Stimulated activated CD8-positive, alpha-beta memory T cell treated with anti-CD3 and anti-CD28 coated beads, Interleukin-7, amount 100 ng/mL, for 4 hours (primary cell): ENCODE data around the gene MCM9.

ENCODE experiments used
- DNase-seq, 2 donors: peaks; one replicate each; pipeline ENCODE4 v3.0.0-alpha.2; 2020; ENCODE audit warnings: low read depth in 2 of 2

MCM9 gene

DNA sequence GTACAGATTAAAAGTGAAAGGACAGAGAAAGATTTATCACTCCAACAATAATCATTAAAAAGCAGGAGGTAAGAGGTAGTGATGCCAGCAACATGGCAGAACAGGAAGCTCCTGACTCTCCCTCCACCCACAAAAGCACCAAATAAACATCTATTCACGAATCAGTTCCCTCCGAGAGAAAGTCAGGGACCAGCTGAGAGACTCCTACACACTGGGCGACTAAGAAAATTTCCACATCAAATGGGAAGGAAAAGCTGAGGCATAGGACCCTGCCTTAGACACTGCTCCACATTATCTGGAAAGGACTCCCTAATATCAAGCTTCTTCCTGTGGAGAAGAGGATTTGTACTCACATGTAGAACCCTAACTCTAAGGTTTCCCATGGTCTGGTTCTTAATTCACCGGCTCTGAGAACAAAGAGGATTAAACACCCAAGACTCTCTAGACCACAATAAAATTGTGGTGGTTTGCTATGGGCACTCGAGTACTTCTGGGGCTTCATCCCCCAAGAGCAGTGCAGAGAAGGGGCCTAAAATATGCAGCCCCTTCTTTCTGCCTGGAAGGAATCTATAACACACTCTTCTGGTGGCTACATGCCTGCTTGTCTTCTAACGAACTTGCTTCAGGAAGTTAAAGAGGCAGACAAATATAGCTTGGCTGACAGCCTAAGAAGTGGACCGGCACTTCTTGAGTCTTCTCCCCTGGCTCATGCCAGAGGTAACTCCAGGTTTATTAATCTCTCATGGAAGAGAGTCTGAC is 70.4 kb downstream of the MCM9 start:
- DNase-seq = no peak

DNA sequence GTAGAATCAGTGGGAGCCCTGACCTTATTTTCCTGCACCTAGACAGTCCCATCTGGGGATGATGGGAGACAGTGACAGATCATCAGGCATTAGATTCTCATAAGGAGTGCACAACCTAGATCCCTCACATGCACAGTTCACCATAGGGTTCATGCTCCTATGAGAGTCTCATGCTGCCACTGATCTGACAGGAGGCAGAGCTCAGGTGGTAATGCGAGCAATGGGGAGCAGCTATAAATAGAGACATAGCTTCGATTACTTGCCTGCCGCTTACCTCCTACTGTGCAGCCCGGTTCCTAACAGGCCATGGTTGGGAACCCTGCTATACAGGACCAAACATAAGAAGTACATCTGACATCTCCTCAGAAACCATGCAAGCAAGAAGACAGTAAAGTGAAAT is 72.5 kb downstream of the MCM9 start:
- no peak for DNase-seq

DNA sequence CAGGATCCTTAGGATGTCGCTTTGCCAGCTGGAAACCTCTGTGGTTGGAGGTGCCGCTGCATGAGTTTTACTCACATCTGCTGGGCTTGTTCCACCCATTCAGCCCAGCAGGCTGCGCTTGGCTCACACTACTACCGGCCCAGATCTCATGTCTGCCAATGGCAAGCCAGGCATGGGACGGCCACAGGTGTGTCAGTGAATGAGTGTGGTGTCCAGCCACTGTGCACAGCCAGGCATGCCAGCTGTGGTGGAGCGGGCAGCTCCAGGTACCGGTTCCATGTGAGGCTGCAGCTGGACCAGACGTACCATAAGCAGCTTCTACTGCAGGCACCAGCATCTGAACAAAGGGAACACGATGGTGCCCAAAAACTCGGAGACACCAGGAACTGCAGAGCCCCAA is 74.1 kb downstream of the MCM9 start:
- no peak for DNase-seq

- DNase-seq = no peak
Measured at GRCh38 chr6:118860363-118860762, 74.6 kb downstream of the MCM9 start.

DNA sequence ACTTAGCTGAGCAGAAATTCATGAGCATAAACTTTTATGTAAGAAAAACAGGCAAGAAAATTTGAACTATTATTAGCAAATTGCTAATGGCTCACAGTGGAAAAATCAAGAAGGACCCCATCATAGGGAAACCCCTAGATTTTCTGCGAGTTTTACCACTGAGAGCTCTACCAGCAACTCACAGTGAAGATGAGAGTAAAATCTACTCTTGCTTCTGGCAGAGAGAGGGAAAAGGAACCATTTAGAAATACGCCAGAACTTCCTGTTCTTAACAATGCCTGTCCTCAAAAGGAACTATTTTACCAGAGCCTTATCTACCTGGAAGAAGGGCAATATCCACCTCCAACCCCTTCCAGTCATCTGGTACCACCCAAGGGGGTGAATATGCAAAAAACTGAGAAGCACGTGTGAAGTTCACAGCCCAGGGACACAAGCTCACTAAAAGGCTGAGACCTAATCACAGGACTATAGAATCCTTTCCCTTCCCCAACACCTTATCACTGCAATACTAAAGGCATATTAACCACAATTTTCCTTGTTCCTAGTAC is 75.4 kb downstream of the MCM9 start:
- DNase-seq = no peak

- no peak for DNase-seq
Measured at GRCh38 chr6:118856301-118856700, 78.7 kb downstream of the MCM9 start.

GRCh38 chr6:118853408-118853807 is 81.6 kb downstream of the MCM9 start:
- DNase-seq = no peak

GRCh38 chr6:118844915-118845314 is 90.0 kb downstream of the MCM9 start:
- no peak for DNase-seq

DNA sequence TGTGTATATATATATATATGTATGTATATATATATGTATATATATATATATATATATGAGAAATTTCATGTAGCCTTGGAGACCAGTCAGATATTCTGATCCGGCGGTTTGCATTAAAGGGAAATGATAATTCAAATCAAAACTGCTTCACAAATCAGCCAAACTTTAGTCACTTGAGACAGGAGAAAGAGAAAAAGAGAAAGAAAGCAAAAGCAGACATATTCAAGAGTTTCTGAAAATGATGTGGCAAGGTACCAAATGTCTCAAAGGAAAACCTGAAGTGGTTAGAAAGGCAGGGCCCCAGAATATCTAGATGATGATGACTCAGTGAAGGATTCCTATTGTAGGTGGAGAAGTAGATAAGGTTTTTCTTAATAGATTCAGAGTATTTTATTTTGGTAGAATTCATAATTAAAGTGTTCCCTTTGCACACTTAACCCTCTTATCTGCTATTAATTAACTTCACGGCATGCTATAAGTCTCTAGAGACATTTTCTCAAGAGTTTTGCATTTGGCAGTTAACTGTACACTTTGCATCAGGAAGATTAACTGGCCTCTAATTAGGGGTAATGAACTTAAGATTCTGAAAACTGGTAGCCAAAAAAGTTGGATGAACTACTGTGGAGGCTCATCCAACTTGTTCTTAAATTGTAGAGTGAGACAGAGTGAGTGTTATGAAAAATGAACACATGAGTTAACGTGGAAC is 91.1 kb downstream of the MCM9 start:
- no peak for DNase-seq

DNA sequence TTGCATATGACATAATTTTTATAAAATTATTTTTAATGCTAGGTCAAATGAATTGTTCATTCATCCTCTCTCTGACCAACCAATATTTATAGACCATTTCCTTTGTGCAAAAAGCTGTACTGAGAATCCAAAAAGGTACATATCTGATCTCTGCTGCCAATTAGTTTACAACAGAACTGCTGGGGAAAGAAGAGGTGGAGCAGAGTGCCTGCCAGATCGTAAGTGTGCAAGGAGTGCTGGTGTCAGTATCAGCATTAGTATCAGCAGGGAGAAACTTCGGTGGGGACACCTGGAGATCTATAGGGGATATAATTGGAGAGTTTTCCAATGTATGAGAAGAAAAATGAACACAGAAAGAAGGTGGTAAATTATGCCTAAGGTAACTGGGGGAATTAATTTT is 104.3 kb downstream of the MCM9 start:
- DNase-seq = no peak

DNA sequence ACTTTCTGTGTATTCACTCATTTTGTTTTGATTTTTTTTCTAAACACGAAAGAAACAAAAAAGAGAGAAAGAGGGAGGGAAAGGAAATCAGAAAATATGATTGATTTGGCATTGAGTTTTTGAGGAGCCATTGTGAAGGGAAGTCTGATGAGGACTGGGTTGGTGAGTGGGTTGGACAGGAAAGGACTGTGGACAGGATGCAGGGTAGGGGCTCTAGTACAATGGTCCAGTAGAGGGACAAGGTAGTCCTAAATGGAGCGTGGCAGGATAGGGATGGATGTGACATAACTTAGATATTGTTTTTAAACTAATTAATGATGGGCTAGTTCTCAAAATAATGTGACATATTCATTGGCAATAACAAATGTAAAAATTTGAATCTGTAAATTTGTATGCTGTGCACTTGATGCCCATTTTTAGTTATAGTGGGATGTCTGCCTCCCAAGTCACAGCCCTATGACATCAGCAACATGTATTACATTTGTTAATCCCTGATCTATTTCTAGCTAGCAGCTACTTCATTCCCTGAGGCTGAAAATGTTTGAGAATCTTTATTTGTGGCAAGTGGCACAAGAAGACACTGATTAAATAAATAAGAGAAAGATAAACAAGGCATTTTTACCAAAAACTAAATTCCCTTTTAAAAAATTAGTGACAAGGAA is 105.0 kb downstream of the MCM9 start:
- DNase-seq = no peak

- DNase-seq = no peak
Measured at GRCh38 chr6:118826096-118826495, 108.9 kb downstream of the MCM9 start.

- no peak for DNase-seq
Measured at GRCh38 chr6:118825661-118826060, 109.3 kb downstream of the MCM9 start.

DNA sequence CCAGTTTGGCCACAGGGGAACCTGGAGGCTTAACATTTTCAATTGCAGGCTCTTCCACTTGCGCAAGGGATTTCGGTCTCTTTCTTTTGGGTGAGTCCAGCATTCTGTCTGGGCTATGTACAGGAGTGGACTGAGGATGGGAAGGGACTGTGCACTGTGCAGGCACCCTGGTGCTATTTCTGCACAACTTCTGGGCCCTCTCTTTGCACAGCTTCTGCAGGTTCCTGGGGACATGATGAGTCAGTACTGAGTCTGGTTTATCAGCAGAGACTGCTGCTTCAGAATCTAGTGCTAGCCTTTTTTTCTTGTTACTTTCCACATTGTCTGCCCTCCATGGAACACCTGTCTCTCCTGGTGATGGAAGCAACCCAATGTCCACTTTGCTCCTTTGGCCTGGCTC is 119.5 kb downstream of the MCM9 start:
- DNase-seq = no peak

DNA sequence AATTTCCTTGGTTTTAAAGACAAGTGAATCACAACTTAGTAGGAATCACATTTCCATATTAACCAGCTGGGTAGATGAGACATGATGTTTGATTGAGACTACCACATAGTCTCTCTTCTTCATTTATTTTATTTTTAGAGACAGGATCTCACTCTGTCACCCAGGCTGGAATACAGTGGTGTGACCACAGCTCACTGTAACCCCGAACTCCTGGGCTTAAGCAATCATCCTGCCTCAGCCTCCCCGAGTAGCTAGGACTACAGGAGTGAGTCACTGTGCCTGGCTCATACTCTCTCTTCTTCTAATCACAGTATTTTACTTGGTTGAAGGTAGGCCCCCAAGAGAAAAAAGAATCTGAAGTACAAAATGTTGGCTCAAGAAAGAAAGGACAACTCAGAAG is 121.2 kb downstream of the MCM9 start:
- no peak for DNase-seq

GRCh38 chr6:118812970-118813369 is 122.0 kb downstream of the MCM9 start:
- DNase-seq = no peak

DNA sequence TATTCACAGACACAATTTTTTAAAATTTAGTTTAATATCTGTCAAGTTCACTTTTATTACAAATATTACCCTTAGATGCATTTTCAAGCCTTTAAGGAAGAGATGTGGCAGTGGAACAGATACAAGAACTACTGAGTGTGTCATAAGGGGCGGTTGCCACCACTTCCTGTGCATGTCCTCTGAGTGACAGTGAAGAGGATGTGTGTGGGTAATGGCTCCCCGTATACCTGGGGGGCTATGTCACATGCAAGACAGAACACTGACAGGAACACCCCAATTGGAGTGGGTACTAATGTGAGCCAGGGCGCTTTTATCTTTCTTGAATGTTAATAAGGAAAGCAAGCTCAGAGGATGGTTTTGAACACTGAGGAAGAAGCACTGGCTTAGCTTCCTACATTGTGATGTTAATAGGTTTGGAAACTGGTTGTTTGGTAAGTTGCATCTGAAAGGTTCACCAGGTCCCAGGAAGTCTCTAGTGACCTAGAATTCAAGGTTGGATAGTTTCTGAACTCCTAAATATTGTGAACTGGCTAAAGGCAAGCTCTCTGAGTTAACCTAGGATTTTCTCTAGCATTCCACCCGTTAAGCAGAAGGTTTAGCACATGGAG is 124.4 kb downstream of the MCM9 start:
- DNase-seq = peak; percentile 62

GRCh38 chr6:118808793-118809638 is 125.9 kb downstream of the MCM9 start:
- no peak for DNase-seq

DNA sequence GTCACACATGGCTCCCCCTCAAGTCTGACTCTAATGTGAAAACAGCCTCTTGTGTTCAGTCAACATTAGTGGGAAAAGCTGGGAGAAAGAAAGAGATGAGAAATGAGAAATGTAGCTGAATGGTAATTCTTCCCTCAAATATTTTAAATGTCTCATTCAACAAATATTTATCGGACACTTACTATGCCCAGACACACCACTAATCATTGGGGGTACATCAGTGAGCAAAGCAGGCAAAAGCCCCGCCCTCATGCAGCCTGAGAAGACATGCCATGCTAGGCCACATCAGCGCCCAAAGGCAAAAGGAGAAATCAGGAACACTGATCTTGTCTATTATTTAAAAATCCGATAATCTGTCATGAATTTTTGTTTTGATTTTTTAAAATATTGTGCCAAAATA is 130.9 kb downstream of the MCM9 start:
- DNase-seq = no peak

- DNase-seq = no peak
Measured at GRCh38 chr6:118801257-118801656, 133.7 kb downstream of the MCM9 start.

DNA sequence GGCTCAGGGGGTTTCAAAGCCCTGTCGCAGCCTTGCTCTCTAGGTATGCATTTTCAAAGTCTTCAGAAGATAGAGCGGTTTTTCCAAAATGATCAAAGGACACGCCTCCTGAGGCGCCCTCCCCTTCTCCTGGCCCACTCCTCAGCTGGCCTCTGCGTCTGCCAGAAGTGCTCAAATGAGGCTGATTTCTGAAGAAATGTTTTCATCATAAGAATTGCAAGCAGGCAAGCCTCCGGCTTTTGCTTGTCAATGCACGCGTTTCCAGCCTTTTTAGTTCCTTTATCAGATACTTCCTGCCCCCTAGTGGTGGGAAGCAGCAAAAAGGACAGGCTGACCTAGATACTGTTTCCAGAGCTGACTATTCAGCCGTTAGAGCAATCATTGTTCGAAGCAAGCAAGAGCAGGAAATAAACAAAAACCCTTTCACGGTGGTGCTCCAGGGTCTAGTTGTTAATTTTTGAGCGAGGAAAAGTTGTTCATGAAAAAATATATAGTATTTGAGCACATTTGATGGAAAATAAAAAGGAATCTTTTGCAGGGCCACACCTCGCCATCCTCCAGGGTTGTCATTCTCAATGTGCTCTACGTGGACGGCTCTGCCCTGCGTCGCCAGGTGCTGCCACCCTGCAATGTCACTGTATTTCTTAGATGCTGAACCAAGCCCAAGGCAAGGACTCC is 134.4 kb downstream of the MCM9 start:
- peak; percentile 60 to 79 for DNase-seq
